Stimulated activated CD8-positive, alpha-beta memory T cell treated with anti-CD3 and anti-CD28 coated beads, Interleukin-12 subunit alpha, Interleukin-12 subunit beta, amount 100 ng/mL, for 24 hours (primary cell): ENCODE measurements around the gene TNNC2.

Experiments used
- DNase-seq: peaks from one replicate; pipeline ENCODE4 v3.0.0-alpha.2; 2020; ENCODE audit errors: extremely low read depth

Gene TNNC2

DNA sequence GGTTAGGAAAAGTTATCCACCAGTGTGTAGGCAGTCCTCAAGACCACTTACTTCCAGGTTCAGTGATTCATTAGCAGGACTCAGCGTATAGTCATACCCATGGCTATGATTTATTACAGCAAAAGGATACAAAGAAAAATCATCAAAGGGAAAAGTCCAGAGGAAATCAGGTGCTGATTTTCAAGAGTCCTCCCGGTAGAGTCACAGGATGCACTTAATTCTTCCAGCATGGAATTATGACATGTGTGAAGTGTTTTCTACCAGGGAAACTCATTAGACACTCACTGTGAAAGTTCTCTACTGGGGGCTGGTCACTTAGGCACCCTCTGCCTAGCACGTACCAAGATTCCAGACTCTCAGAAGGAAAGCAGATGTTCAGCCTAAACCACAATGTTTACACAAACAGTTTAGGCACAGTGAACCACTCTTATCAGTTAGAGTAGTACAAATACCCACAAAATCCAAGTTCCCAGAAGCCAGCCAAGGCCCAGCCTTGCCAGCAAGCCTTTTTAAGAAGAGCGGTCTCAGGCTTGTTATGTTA, 45.7 kb downstream of the TNNC2 start:
- DNase-seq: no peak

DNA sequence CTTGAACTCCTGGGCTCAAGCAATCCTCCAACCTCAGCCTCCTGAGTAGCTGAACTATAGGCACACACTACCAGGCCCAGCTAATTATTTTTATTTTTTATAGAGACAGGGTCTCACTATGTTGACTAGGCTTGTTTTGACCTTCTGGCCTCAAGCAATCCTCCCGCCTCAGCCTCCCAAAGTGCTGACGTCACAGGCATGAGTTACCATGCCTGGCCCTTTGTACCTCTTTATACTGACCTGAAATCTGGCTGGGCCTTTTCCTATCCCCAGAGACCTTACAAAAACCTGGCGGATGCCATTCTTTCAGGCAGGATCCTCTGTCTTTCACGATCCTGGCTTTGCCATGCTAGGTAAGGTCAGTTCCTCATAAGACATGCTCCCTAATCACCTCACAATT, 47.0 kb downstream of the TNNC2 start:
- no peak for DNase-seq

DNA sequence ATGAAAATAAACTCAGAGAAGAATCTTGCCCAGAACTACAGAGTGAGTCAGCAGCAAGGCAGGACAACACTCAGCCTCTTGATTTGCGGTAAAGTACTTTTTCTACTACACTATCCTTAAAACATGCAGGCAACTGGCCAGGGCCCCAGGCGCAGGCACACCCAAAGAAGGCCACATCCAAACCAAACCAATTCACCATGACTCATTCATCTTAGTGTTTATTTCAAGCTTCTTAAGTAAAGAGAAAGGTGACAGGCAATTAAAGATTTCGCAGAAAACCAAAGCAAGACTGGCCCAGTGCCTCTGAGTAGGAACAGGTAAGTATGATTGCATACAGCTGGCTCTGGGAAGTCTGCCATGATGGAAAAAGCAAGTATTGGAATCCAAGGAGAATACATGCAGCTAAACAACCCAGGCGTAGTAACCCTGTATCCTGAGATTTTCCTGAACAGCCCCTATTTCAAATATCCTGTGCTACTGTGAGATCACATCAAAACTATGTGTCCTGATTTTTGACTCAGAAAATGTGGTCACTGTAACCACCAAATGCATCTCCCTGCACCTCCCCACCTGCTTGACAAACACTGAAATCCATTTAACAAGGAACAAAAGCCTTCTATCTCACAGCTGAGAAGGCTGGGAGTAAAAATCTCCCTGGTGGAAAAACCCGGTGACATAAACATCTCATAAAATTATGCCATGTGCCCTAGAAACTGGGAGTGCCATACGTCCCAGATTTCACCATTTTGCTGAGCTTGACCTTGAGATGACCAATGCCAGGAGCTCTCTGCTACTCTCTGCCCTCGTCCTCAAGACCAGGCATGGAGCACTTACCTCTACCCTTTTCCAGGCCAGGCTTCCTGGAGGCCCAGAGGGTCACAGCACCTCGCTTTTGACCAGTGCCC, 47.8 kb downstream of the TNNC2 start:
- DNase-seq: no peak

DNA sequence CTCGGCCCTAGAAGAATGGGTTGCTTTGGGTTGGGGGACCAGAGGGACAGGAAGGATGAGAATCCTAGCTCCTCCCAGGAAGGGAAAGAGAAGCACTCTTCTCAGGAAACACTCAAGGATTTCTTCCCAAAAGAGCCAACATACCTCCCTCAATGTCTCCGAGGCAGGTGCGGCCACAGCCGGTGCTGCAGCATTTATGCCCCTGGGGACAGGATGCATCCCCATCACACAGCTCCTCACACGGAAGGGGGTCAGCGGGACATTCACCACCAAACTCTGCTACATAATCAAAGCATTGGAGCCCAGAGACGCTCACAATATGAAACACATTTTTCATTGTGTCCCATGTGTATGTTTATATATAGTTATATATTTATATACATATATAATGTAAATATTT, 50.2 kb downstream of the TNNC2 start:
- DNase-seq: no peak

DNA sequence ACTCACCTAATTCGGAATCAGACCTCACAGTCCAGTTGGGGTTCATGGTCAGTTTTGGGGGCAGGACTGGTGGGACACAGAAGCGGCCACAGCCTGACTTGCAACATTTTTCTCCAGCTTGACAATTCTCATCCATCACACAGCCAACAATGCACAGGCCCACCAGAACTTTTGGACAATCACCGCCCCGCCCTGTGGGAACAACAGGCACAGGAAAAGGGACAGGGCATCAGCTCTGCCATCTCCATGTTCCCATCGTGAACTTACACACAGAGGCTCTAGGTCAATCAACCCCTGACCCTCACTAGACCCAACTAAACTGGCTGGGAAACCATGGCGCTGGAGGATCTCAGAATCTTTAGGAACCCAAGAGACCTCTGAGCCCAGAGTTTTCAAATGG, 51.7 kb downstream of the TNNC2 start:
- DNase-seq: no peak

DNA sequence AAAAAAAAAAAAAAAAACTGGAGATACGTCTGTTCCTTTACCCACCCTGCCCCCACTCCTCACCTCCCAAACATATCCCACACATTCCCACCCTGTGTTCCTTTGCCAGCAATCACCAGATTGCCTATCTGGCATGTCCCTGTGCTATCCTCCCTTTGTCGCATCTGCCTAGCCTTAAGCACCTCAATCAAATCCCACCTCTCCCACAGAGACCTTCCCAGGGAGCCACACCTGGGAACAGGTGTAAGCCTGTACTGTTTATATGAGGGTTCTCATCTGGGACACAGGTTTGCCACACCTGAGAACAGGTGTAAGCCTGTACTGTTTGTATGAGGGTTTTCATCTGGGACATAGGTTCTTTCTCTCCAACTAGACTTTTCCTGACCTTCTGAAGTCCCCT, 52.2 kb downstream of the TNNC2 start:
- DNase-seq: no peak
